Measurements from ENCODE around the gene ASPHD1.

DNA sequence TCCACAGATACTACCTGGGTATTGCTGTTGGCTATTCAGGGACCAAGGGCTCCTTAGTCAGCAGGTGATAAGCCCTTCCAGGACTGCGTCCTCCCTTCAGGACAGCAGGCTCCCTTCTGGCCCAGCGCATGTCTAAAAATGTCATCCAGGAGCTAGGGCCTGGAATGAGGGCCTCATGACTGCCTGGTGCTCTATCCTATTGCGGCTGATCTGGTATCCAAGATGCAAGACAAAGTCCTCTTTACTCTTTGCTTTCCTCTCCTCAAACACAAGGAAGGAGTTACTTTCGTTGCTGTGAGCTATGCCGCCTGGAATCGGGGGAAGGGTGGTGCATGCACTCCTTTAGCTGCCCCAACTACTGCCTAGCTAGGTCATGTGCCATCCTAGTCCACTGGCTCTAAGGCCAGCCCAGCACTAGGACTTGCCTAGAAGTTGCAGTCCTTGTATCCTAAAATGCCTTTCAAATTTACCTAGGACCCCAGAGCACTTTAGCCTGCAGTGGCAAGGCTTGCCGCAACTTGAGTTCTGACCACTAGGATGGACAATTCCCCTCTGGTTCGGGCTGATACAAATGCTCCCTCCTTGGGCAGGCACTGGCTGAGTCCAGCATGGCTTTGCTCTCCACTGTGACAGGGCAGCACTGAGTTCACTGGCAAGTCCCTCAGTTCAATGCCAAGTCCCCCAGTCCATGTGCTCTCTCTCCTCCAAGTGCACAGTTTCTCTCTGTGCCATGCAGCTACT lies 51.5 kb downstream of the ASPHD1 start:
- TF ChIP-seq EZH2phosphoT487 (IDR thresholded peaks at IDR 0.05; ENCODE audit: borderline replicate concordance, low read depth) (no peak), JUND (IDR thresholded peaks at IDR 0.05) (no peak), SIN3A (IDR thresholded peaks at IDR 0.05; ENCODE audit: borderline replicate concordance, low read depth, low read length) (no peak)

Data from SK-N-SH (cell line).